Thyroid gland (tissue), 4 donors: Measurements from ENCODE around the gene GIMAP5.

Source experiments
- POLR2A ChIP-seq, 2 donors: fragments of 450-650 bp; IDR thresholded peaks; one replicate each; pipeline ENCODE4 v1.6.1; 2017; ENCODE audit warnings: antibody characterized with exemption in 2 of 2, mild to moderate bottlenecking in 2 of 2, moderate library complexity in 1 of 2
- TF ChIP-seq, protein P1 (sequence below), 6 experiments: fragments of 200-600 bp in 3 of 6; fragments of 450-650 bp in 3 of 6; sonication (generic) in 3 of 6; IDR thresholded peaks; one replicate each; pipeline ENCODE4 v1.5.1; 2016 to 2019; ENCODE audit warnings: antibody characterized with exemption in 6 of 6, mild to moderate bottlenecking in 2 of 6, inconsistent platforms in 1 of 6, moderate library complexity in 1 of 6

DNA sequence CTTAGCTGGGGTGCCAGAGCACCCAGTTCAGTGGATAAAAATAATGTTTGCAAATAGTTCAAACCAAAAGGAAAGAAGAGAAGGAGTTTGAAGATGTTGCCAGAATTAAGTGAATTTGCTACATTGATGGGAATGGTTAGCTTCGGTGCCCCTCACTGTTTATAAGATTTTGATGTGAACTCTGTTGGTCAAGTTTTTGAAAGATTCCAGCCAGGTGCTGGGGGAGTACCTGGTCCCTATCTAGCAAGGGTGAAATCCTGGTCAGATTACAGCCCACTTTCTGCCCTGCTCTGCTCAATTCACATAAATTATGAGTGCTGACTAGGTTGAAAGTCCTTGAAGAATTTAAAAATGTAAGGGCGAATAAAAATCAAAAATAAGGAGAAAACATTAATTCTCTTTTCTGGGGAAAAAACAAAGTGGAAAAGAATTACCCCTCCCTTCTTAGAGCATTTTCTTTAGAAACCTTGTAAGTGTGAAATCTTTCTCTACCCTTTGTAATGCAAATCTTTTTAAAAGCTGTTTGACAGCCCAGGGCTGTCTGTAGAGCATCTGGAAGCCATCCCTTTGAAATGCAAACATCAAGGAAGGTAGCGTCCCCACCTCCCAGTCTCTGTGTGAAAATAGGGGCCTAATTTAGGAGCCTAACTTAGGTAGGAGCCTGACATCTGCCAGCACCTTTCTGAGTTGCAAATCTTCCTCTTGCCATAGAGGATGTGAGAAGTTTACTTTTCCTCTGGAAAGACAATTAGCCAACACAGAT, 1.4 kb upstream of the GIMAP5 start:
- TF ChIP-seq POLR2A (IDR thresholded peaks at IDR 0.05): no peak
- TF ChIP-seq, protein P1, sequence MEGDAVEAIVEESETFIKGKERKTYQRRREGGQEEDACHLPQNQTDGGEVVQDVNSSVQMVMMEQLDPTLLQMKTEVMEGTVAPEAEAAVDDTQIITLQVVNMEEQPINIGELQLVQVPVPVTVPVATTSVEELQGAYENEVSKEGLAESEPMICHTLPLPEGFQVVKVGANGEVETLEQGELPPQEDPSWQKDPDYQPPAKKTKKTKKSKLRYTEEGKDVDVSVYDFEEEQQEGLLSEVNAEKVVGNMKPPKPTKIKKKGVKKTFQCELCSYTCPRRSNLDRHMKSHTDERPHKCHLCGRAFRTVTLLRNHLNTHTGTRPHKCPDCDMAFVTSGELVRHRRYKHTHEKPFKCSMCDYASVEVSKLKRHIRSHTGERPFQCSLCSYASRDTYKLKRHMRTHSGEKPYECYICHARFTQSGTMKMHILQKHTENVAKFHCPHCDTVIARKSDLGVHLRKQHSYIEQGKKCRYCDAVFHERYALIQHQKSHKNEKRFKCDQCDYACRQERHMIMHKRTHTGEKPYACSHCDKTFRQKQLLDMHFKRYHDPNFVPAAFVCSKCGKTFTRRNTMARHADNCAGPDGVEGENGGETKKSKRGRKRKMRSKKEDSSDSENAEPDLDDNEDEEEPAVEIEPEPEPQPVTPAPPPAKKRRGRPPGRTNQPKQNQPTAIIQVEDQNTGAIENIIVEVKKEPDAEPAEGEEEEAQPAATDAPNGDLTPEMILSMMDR (IDR thresholded peaks at IDR 0.05): no peak
